Measurements from ENCODE around the gene TMEM119.
"Not testable (repeated sequence)": the region's sequence is repeated elsewhere in the genome, so short reads cannot be mapped to it uniquely, and the experiment has no call there.

Gene TMEM119

GRCh38 chr12:108599948-108600701 is 2.2 kb upstream of the TMEM119 start:
- DNase-seq (ENCODE audit: low read depth), result no peak

GRCh38 chr12:108599541-108599940 is 1.7 kb upstream of the TMEM119 start:
- no peak for DNase-seq (ENCODE audit: low read depth)

GRCh38 chr12:108598553-108599250 is 818 bp upstream of the TMEM119 start:
- DNase-seq (ENCODE audit: low read depth), result no peak

- DNase-seq (ENCODE audit: low read depth), result no peak
Observed at GRCh38 chr12:108596854-108597558, 878 bp downstream of the TMEM119 start.

- DNase-seq (ENCODE audit: low read depth), result no peak
Observed at GRCh38 chr12:108595711-108596647, 1.9 kb downstream of the TMEM119 start.

GRCh38 chr12:108594960-108595710 is 2.7 kb downstream of the TMEM119 start:
- no peak for DNase-seq (ENCODE audit: low read depth)

GRCh38 chr12:108594323-108594903 is 3.5 kb downstream of the TMEM119 start:
- no peak for DNase-seq (ENCODE audit: low read depth)

GRCh38 chr12:108592033-108592909 is 5.6 kb downstream of the TMEM119 start:
- DNase-seq (ENCODE audit: low read depth), result no peak

GRCh38 chr12:108591267-108591980 is 6.5 kb downstream of the TMEM119 start:
- DNase-seq (ENCODE audit: low read depth), result no peak

- not testable (repeated sequence) for DNase-seq (ENCODE audit: low read depth)
Observed at GRCh38 chr12:108590463-108590862, 7.4 kb downstream of the TMEM119 start.

GRCh38 chr12:108589840-108590229 is 8.0 kb downstream of the TMEM119 start:
- DNase-seq (ENCODE audit: low read depth), result no peak

- no peak for DNase-seq (ENCODE audit: low read depth)
Observed at GRCh38 chr12:108589028-108589839, 8.7 kb downstream of the TMEM119 start.

- DNase-seq (ENCODE audit: low read depth), result no peak
Observed at GRCh38 chr12:108587826-108588225, 10.1 kb downstream of the TMEM119 start.

- no peak for DNase-seq (ENCODE audit: low read depth)
Observed at GRCh38 chr12:108586306-108586705, 11.6 kb downstream of the TMEM119 start.

GRCh38 chr12:108585864-108586263 is 12.0 kb downstream of the TMEM119 start:
- DNase-seq (ENCODE audit: low read depth), result no peak

- DNase-seq (ENCODE audit: low read depth), result no peak
Observed at GRCh38 chr12:108584456-108585065, 13.3 kb downstream of the TMEM119 start.

GRCh38 chr12:108583991-108584390 is 13.9 kb downstream of the TMEM119 start:
- DNase-seq (ENCODE audit: low read depth), result no peak

All from HS-27A (cell line).